DND-41 (cell line): Measurements from ENCODE around the gene EAF1.

ENCODE experiments used
- EZH2 ChIP-seq: IDR thresholded peaks from 3 replicates; pipeline ENCODE4 v1.6.1; 2012; ENCODE audit warnings: borderline replicate concordance, low read depth, mild to moderate bottlenecking, moderate library complexity, low read length, inconsistent platforms; ENCODE audit not compliant: severe bottlenecking
- TF ChIP-seq, protein P1 (sequence below): IDR thresholded peaks from 2 replicates; pipeline ENCODE4 v1.5.1; 2012; ENCODE audit warnings: borderline replicate concordance, low read length, moderate library complexity, mild to moderate bottlenecking; ENCODE audit not compliant: poor library complexity, severe bottlenecking; ENCODE audit errors: extremely low read depth

DNA sequence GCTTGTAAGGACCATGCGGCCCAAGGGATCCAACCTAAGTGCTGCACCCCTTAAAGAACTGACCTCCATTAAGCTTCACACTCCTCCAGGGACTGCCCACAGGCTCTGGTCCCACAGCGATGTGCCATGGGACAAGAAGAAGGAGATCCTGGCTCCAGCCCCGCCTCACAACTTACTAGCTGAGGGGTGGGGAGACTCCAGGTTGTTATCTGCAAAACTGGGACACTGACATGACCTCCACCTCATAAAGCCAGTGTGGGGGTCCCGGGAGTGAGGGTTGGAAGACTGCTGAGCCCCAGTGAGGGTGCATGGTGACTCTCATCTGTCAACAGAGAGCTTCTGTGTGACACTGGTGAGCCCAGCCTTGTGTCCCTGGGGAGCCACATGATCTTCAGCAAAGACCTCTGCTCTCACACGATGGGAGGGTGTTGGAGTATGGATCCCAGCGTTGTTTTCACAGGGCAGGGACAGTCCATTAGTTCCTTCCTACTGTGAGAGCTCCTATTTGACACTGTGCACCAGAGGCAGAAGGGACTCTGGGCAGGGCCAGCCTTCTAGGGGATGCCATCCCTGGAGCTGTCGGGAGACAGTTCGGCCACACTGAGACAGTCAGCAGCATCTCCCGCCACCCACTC lies 26.7 kb downstream of the EAF1 start:
- TF ChIP-seq, protein P1, sequence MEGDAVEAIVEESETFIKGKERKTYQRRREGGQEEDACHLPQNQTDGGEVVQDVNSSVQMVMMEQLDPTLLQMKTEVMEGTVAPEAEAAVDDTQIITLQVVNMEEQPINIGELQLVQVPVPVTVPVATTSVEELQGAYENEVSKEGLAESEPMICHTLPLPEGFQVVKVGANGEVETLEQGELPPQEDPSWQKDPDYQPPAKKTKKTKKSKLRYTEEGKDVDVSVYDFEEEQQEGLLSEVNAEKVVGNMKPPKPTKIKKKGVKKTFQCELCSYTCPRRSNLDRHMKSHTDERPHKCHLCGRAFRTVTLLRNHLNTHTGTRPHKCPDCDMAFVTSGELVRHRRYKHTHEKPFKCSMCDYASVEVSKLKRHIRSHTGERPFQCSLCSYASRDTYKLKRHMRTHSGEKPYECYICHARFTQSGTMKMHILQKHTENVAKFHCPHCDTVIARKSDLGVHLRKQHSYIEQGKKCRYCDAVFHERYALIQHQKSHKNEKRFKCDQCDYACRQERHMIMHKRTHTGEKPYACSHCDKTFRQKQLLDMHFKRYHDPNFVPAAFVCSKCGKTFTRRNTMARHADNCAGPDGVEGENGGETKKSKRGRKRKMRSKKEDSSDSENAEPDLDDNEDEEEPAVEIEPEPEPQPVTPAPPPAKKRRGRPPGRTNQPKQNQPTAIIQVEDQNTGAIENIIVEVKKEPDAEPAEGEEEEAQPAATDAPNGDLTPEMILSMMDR, result no peak
- TF ChIP-seq EZH2, result no peak
